Lower leg skin (tissue), 4 donors: ENCODE data around the gene DCX. TPM values are rescaled to one million over a fixed set of nuclear protein-coding genes. Genes with fewer than 3 reads are reported as not detected.
A peak's percentile ranks its signal among the peaks of the same experiment; 100 is the strongest.

ENCODE experiments used
- DNase-seq, 2 donors: peaks; one replicate each; pipeline ENCODE4 v3.0.0-alpha.2; 2019; ENCODE audit warnings: low spot score in 2 of 2
- H3K4me3 ChIP-seq: fragments of 200-600 bp; sonication (generic); 2 replicates; pipeline ENCODE4 v1.5.1; 2017; ENCODE audit warnings: mild to moderate bottlenecking, low read depth; ENCODE audit not compliant: poor library complexity, severe bottlenecking
- POLR2A ChIP-seq, 2 donors: fragments of 450-650 bp; IDR thresholded peaks; one replicate each; pipeline ENCODE4 v1.6.1; 2016 to 2017; ENCODE audit warnings: antibody characterized with exemption in 2 of 2, mild to moderate bottlenecking in 1 of 2, moderate library complexity in 1 of 2
- WGBS, 2 donors: methylation state at CpG; one replicate each; pipeline ENCODE4 v1.1.5; 2018; 5-methylcytosine and 5-hydroxymethylcytosine counted together
- intact Hi-C: fragments of 100-400 bp; cut with DNase I; formaldehyde crosslinking; loops from one replicate; pipeline ENCODE4 v1.15.0; 2023; ENCODE audit warnings: low total_unique reads
- total RNA-seq, 4 donors: library from RNA; depleted of rRNA; stranded (reverse); fragments of >200 nt; gene quantifications; one replicate each; pipeline ENCODE4 v1.1.0, GENCODE V29; 2016
- TF ChIP-seq, protein P1 (sequence below), 3 donors: fragments of 450-650 bp; IDR thresholded peaks; one replicate each; pipeline ENCODE4 v1.5.1; 2016; ENCODE audit warnings: antibody characterized with exemption in 3 of 3, mild to moderate bottlenecking in 3 of 3, moderate library complexity in 2 of 3

DCX gene
- total RNA-seq, 4 donors from 2014 or later, result 0.10 TPM; not detected in 3

DNA sequence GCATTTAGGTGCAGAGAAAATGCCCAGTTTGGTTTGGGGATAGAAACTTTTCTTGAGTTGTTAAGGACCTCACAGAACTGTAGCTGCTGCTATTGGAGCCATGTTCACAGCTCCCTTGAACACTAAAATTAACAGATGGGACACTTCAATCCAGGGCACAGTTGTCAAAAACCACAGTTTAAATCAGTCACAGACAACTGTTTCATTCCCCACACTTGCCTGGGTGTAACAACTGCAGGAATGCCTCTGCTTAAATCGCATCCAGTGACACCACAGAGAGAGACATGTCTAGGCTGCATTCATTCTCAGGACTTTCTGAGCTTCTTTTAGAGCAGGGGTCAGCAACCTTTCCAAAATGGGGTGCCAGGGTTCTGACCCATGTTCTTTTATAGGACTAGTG, 129.0 kb downstream of the DCX start:
- intact Hi-C loops, result no loop called here
- H3K4me3 ChIP-seq, result no peak overlapping the region
- DNase-seq, result no peak
- WGBS, 2 donors, result 57 to 67% methylated on average over 1 of the region's 1 CpG
- TF ChIP-seq, protein P1, sequence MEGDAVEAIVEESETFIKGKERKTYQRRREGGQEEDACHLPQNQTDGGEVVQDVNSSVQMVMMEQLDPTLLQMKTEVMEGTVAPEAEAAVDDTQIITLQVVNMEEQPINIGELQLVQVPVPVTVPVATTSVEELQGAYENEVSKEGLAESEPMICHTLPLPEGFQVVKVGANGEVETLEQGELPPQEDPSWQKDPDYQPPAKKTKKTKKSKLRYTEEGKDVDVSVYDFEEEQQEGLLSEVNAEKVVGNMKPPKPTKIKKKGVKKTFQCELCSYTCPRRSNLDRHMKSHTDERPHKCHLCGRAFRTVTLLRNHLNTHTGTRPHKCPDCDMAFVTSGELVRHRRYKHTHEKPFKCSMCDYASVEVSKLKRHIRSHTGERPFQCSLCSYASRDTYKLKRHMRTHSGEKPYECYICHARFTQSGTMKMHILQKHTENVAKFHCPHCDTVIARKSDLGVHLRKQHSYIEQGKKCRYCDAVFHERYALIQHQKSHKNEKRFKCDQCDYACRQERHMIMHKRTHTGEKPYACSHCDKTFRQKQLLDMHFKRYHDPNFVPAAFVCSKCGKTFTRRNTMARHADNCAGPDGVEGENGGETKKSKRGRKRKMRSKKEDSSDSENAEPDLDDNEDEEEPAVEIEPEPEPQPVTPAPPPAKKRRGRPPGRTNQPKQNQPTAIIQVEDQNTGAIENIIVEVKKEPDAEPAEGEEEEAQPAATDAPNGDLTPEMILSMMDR (IDR thresholded peaks at IDR 0.05), result no peak
- no peak for TF ChIP-seq POLR2A (IDR thresholded peaks at IDR 0.05)

DNA sequence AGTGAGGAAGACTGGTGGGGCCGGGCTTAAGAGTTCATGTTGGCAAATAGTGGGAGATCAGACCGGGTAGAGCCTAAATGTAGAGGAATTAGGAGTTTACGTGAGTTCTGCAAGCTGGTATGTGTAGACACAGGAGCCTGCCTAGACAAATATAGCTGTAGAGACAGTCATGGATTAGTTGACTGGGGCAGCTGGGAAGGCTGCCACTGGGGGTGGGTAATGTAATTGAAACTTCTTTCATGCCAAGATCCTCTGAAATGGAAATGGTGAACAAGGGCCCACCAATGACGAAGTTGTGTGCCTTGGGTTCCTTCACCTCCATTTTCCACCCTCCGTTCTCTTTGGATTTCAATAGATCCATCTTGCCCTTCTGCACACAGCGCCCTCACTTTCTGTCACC, 129.9 kb downstream of the DCX start:
- DNase-seq, result no peak
- 80 to 84% methylated on average over 6 of the region's 6 CpGs for WGBS, 2 donors
- intact Hi-C loops, result no loop called here
- no peak for TF ChIP-seq POLR2A (IDR thresholded peaks at IDR 0.05)
- TF ChIP-seq, protein P1 (IDR thresholded peaks at IDR 0.05), result no peak
- no peak overlapping the region for H3K4me3 ChIP-seq

DNA sequence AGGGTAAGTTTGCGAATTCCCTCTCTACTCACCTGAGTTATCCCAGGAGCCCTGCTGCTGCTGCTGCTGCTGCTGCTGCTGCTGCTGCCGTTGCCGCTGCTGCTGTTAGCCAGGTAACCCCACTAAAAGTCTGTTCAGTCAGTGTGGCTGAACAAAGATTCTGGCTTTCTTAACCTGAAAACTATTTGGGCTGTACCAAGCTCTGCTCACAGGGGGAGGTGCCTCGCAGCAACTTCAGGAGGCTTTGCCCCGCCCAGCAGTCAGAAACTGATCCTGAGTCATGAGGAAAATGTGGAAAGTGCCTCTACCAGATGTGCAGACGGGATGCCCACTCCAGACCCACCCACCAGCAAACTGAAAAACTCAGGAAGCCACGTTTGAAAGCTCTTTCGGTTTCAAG, 141.7 kb downstream of the DCX start, which contains the start of gene CAPN6:
Gene CAPN6 (minus strand): TSS at position 145 of the 400 bp plus-strand sequence. CDS start 6,547 bp downstream, outside the sequence.
- intact Hi-C loops, result no loop called here
- TF ChIP-seq, protein P1 (IDR thresholded peaks at IDR 0.05), result no peak
- TF ChIP-seq POLR2A (IDR thresholded peaks at IDR 0.05), result no peak
- WGBS, 2 donors, result 20 to 28% methylated on average over 6 to 8 of the region's 8 CpGs
- DNase-seq, result peak in 1 of 2 donors; percentile 13
- no peak within 1 kb of the TSS for H3K4me3 ChIP-seq

DNA sequence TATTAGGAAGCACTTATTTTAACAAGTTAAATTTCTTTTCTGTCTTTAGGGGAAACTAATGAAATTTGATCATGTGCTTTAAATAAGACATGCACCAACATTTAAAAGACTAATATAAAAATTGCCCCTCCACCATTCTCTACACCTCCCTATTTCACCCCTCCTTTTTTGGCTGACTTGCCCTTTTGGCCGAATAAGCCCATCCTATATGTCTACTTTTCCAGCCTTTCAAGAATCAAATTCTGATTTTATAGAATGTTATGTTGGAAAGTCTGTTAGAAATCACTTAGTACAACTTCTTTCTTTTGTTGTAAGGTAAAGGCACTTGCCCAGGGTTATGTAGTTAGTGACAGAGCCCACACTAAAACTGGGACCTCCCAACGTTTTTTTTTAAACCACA, 143.5 kb downstream of the DCX start:
- no peak for DNase-seq
- 37 to 40% methylated on average over 2 of the region's 2 CpGs for WGBS, 2 donors
- intact Hi-C loops, result no loop called here
- H3K4me3 ChIP-seq, result no peak overlapping the region
- TF ChIP-seq, protein P1 (IDR thresholded peaks at IDR 0.05), result no peak
- TF ChIP-seq POLR2A (IDR thresholded peaks at IDR 0.05), result no peak

DNA sequence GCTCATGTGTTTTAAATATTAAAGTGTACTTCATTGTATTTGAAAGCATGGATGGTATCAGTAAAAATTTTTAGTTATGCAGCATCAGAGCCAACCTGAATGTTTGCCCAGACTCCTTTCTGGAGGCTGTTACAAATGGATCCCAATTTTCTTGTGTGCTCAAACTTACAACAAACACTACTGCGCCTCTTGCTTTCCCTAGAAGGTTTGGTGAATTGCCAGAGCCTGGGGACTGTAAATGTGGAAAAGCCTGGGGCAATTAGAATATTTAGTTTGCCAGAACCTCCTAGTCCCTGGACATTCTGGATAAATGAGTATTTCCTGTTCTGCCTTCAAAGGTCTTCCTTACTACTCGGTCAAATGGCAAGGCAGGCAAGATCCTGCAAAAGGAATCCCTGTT, 146.5 kb downstream of the DCX start:
- intact Hi-C loops, result no loop called here
- TF ChIP-seq, protein P1 (IDR thresholded peaks at IDR 0.05), result no peak
- no peak for TF ChIP-seq POLR2A (IDR thresholded peaks at IDR 0.05)
- DNase-seq, result no peak
- no peak overlapping the region for H3K4me3 ChIP-seq
- WGBS, 2 donors, result 48 to 65% methylated on average over 2 of the region's 2 CpGs

DNA sequence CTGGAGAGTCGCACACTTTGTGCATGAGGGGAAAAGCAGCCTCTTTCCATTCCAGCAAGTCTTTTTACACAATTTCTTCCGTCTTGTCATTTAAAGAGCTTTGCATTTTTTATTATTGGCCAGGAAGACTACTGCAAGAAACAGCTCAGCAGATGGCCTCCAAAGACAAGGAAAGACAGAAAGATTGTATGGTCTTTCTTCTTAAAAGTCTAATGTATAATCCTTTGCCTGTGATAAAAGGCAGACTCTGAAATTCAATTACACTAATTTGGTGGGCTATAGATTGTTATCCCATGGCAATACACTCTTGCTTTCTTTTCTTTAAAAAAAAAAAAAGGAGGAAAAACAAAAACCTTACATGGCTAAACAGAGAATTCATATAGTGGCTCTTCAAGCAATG, 147.6 kb downstream of the DCX start:
- intact Hi-C loops, result no loop called here
- no peak overlapping the region for H3K4me3 ChIP-seq
- DNase-seq, result no peak
- TF ChIP-seq, protein P1 (IDR thresholded peaks at IDR 0.05), result no peak
- no peak for TF ChIP-seq POLR2A (IDR thresholded peaks at IDR 0.05)
- 69 to 85% methylated on average over 2 of the region's 2 CpGs for WGBS, 2 donors
